H1 (cell line): ENCODE results near the gene ATG7. TPM values are rescaled to one million over a fixed set of nuclear protein-coding genes. Genes with fewer than 3 reads are reported as not detected.

Experiments used
- CTCF ChIA-PET: fragments of 300-600 bp; sonication (Branson Sonifier 250); formaldehyde crosslinking; loops from one replicate; lab custom pipeline; 2021; ENCODE audit not compliant: partially characterized antibody; lab: Charles Lee
- POLR2A ChIA-PET: fragments of 300-600 bp; sonication (Branson Sonifier 250); formaldehyde crosslinking; loops from one replicate; lab custom pipeline; 2021; ENCODE audit warnings: inconsistent platforms; ENCODE audit not compliant: partially characterized antibody; lab: Charles Lee
- DNase-seq, 2 experiments: peaks; one replicate each; pipeline versions ENCODE4 v3.0.0 to v3.0.0-alpha.2; 2010 to 2022; ENCODE audit warnings: low spot score in 2 of 2, low read depth in 1 of 2, mixed read lengths in 1 of 2
- FAIRE-seq: peaks from 2 replicates; lab custom pipeline; 2011; peaks lifted over from hg19 to GRCh38; lab: Jason Lieb, UNC
- H2AFZ ChIP-seq: 2 replicates; pipeline ENCODE4 v1.8.1; 2012; ENCODE audit warnings: low read length, inconsistent platforms
- H2AK5ac ChIP-seq: 2 replicates; pipeline ENCODE4 v1.6.1; 2013; ENCODE audit warnings: low read depth, low read length
- H2BK120ac ChIP-seq: replicated peaks from 2 replicates; pipeline ENCODE3; 2013; ENCODE audit warnings: low read depth, low read length, inconsistent platforms
- H2BK12ac ChIP-seq: 2 replicates; pipeline ENCODE4 v1.6.1; 2013; ENCODE audit warnings: low read depth, low read length
- H2BK15ac ChIP-seq: 2 replicates; pipeline ENCODE4 v1.6.1; 2013; ENCODE audit warnings: low read length
- H2BK20ac ChIP-seq: 2 replicates; pipeline ENCODE4 v1.6.1; 2013; ENCODE audit warnings: low read length
- H2BK5ac ChIP-seq: 2 replicates; pipeline ENCODE4 v1.6.1; 2013; ENCODE audit warnings: low read depth, low read length
- H3K14ac ChIP-seq: 2 replicates; pipeline ENCODE4 v1.6.1; 2013; ENCODE audit warnings: inconsistent platforms; ENCODE audit not compliant: insufficient read length
- H3K18ac ChIP-seq: 2 replicates; pipeline ENCODE4 v1.6.1; 2013; ENCODE audit warnings: low read length; ENCODE audit errors: extremely low read depth
- H3K23ac ChIP-seq: 2 replicates; pipeline ENCODE4 v1.6.1; 2013; ENCODE audit warnings: inconsistent platforms; ENCODE audit not compliant: insufficient read length
- H3K23me2 ChIP-seq: 2 replicates; pipeline ENCODE4 v1.6.1; 2013; ENCODE audit warnings: low read depth, low read length
- H3K27ac ChIP-seq: 2 replicates; pipeline ENCODE4 v1.6.1; 2011; ENCODE audit warnings: low read depth, low read length, inconsistent platforms
- H3K27me3 ChIP-seq, 4 experiments: replicated peaks in 1 of 4; 1 replicate in 1 of 4; 2 replicates in 3 of 4; pipeline versions ENCODE4 v1.6.1 to v1.8.1; 2011 to 2013; ENCODE audit warnings: low read length in 3 of 4, mild to moderate bottlenecking in 3 of 4, inconsistent platforms in 2 of 4, mixed read lengths in 2 of 4, moderate library complexity in 1 of 4; ENCODE audit not compliant: control insufficient read depth in 3 of 4, insufficient read depth in 3 of 4; ENCODE audit errors: extremely low read depth in 1 of 4
- H3K36me3 ChIP-seq, 4 experiments: 2 replicates each; pipeline versions ENCODE4 v1.6.1 to v1.8.1; 2011 to 2013; ENCODE audit warnings: mild to moderate bottlenecking in 4 of 4, low read length in 3 of 4, moderate library complexity in 2 of 4, control low read depth in 1 of 4, inconsistent platforms in 1 of 4; ENCODE audit not compliant: insufficient read depth in 4 of 4, control insufficient read depth in 2 of 4
- H3K4ac ChIP-seq: replicated peaks from 2 replicates; pipeline ENCODE3; 2013; ENCODE audit warnings: low read length, low read depth, mixed read lengths, inconsistent platforms; ENCODE audit not compliant: insufficient read length
- H3K4me1 ChIP-seq, 4 experiments: replicated peaks in 1 of 4; 1 replicate in 1 of 4; 2 replicates in 3 of 4; pipeline versions ENCODE4 v1.6.1 to v1.8.1; 2011 to 2013; ENCODE audit warnings: low read length in 3 of 4, inconsistent platforms in 2 of 4, mixed read lengths in 1 of 4; ENCODE audit not compliant: insufficient read depth in 4 of 4, control insufficient read depth in 3 of 4
- H3K4me2 ChIP-seq, 2 experiments: 2 replicates each; pipeline versions ENCODE4 v1.6.1 to v1.8.1; 2011 to 2013; ENCODE audit warnings: low read depth in 2 of 2, low read length in 2 of 2, control low read depth in 1 of 2, inconsistent platforms in 1 of 2, mild to moderate bottlenecking in 1 of 2; ENCODE audit not compliant: insufficient read depth in 1 of 2
- H3K4me3 ChIP-seq, 4 experiments: fragments of 200-600, 300-600 bp in 1 of 4; sonication (generic), shearing (Covaris generic), sonication (Bioruptor Twin) in 1 of 4; 2 replicates each; pipeline versions ENCODE4 v1.5.1 to v1.8.1; 2011 to 2016; ENCODE audit warnings: low read length in 4 of 4, low read depth in 3 of 4, control low read depth in 2 of 4, inconsistent platforms in 2 of 4, mild to moderate bottlenecking in 2 of 4, mixed read lengths in 1 of 4, moderate library complexity in 1 of 4; ENCODE audit not compliant: insufficient read depth in 2 of 4; ENCODE audit errors: extremely low read depth in 1 of 4
- H3K56ac ChIP-seq: replicated peaks from 2 replicates; pipeline ENCODE3; 2013; ENCODE audit warnings: low read depth, mild to moderate bottlenecking, mixed read lengths, low read length, inconsistent platforms; ENCODE audit not compliant: insufficient read length
- H3K79me1 ChIP-seq: 2 replicates; pipeline ENCODE4 v1.6.1; 2013; ENCODE audit warnings: low read depth, low read length, control low read depth
- H3K79me2 ChIP-seq, 2 experiments: 2 replicates each; pipeline versions ENCODE4 v1.6.1 to v1.8.1; 2012 to 2013; ENCODE audit warnings: low read length in 2 of 2, mild to moderate bottlenecking in 2 of 2, inconsistent platforms in 1 of 2; ENCODE audit not compliant: insufficient read depth in 2 of 2, control insufficient read depth in 1 of 2
- H3K9ac ChIP-seq, 4 experiments: replicated peaks in 1 of 4; 1 replicate in 1 of 4; 2 replicates in 3 of 4; pipeline versions ENCODE4 v1.6.1 to v1.8.1; 2011 to 2013; ENCODE audit warnings: low read depth in 3 of 4, low read length in 3 of 4, control low read depth in 2 of 4, mild to moderate bottlenecking in 2 of 4, moderate library complexity in 2 of 4, inconsistent platforms in 1 of 4; ENCODE audit errors: extremely low read depth in 1 of 4
- H3K9me3 ChIP-seq, 2 experiments: 2 replicates each; pipeline versions ENCODE4 v1.6.1 to v1.8.1; 2012 to 2013; ENCODE audit warnings: mild to moderate bottlenecking in 2 of 2, moderate library complexity in 2 of 2, control low read depth in 1 of 2, inconsistent platforms in 1 of 2, low read depth in 1 of 2, low read length in 1 of 2, mixed read lengths in 1 of 2; ENCODE audit not compliant: insufficient read depth in 2 of 2
- H4K20me1 ChIP-seq, 2 experiments: replicated peaks in 1 of 2; 2 replicates each; pipeline versions ENCODE3 to v1.8.1; 2011 to 2013; ENCODE audit warnings: inconsistent platforms in 2 of 2, low read length in 2 of 2, mild to moderate bottlenecking in 1 of 2; ENCODE audit not compliant: insufficient read depth in 2 of 2, control insufficient read depth in 1 of 2
- H4K5ac ChIP-seq: 2 replicates; pipeline ENCODE4 v1.6.1; 2013; ENCODE audit warnings: low read length, low read depth, mixed read lengths, inconsistent platforms; ENCODE audit not compliant: insufficient read length
- H4K8ac ChIP-seq: 2 replicates; pipeline ENCODE4 v1.8.0; 2013; ENCODE audit warnings: mild to moderate bottlenecking, moderate library complexity, low read length, inconsistent platforms; ENCODE audit not compliant: insufficient read depth; ENCODE audit errors: extremely low read depth
- H4K91ac ChIP-seq: replicated peaks from 2 replicates; pipeline ENCODE3; 2013; ENCODE audit warnings: low read length, mixed read lengths, inconsistent platforms; ENCODE audit not compliant: insufficient read length
- ATF2 ChIP-seq: IDR thresholded peaks from 2 replicates; pipeline ENCODE4 v1.6.1; 2012; ENCODE audit warnings: low read length, inconsistent platforms
- BCL11A ChIP-seq, 2 experiments: IDR thresholded peaks; one replicate each; pipeline ENCODE4 v1.6.1; 2011; ENCODE audit warnings: low read depth in 2 of 2, low read length in 2 of 2, mild to moderate bottlenecking in 2 of 2
- CREB1 ChIP-seq: IDR thresholded peaks from 2 replicates; pipeline ENCODE4 v1.6.1; 2012; ENCODE audit warnings: inconsistent platforms
- FOSL1 ChIP-seq: IDR thresholded peaks from 2 replicates; pipeline ENCODE4 v1.6.1; 2011; ENCODE audit warnings: mild to moderate bottlenecking, low read depth, low read length, moderate library complexity; ENCODE audit not compliant: insufficient read depth
- GTF2F1 ChIP-seq: IDR thresholded peaks from 2 replicates; pipeline ENCODE4 v1.6.1; 2012; ENCODE audit warnings: low read depth, low read length, improper control_type of control experiment, borderline replicate concordance
- KDM1A ChIP-seq: fragments of 200-600, 300-600 bp; sonication (generic); IDR thresholded peaks from 2 replicates; pipeline ENCODE4 v1.7.1; 2016; ENCODE audit warnings: mild to moderate bottlenecking, low read length, borderline replicate concordance
- RFX5 ChIP-seq: IDR thresholded peaks from 2 replicates; pipeline ENCODE4 v1.6.1; 2011; ENCODE audit warnings: low read depth, low read length, improper control_type of control experiment, borderline replicate concordance
- RNF2 ChIP-seq: fragments of 200-900, 300-1000 bp; sonication (generic); IDR thresholded peaks from 2 replicates; pipeline ENCODE4 v1.7.1; 2016; ENCODE audit warnings: borderline replicate concordance, low read depth, mild to moderate bottlenecking, antibody characterized with exemption, low read length; ENCODE audit not compliant: poor library complexity, severe bottlenecking; ENCODE audit errors: missing control alignments
- SP1 ChIP-seq: IDR thresholded peaks from 2 replicates; pipeline ENCODE4 v1.6.1; 2011; ENCODE audit warnings: low read depth, low read length
- WGBS, 2 experiments: shearing (Covaris generic) in 1 of 2; methylation state at CpG; one replicate each; pipeline versions ENCODE4 v1.1.6 to v1.1.7; 2013 to 2015; ENCODE audit warnings: low lambda C conversion rate in 2 of 2, mixed read lengths in 2 of 2, inconsistent platforms in 1 of 2, low coverage in 1 of 2, missing lambda C conversion rate in 1 of 2; ENCODE audit not compliant: insufficient replicate concordance in 2 of 2, insufficient coverage in 1 of 2, insufficient read length in 1 of 2; ENCODE audit errors: extremely low coverage in 1 of 2, missing lambda C conversion rate in 1 of 2; 5-methylcytosine and 5-hydroxymethylcytosine counted together
- polyA plus RNA-seq, 7 experiments: library from polyadenylated mRNA; depleted of rRNA in 3 of 7; stranded (reverse) in 5 of 7; unstranded in 2 of 7; fragments of >200 nt in 5 of 7; fragments of 200-250 nt in 2 of 7; gene quantifications; 1 replicate in 5 of 7; 2 replicates in 1 of 7; 4 replicates in 1 of 7; pipeline versions ENCODE4 v1.2.1 to v1.2.3, GENCODE V29; 2011 to 2013; ENCODE audit warnings: missing spikeins in 2 of 7, mixed read lengths in 2 of 7
- total RNA-seq: library from RNA; stranded (reverse); fragmentation: NEBNext Ultra II Directional; extraction: Animal tissue kit (Norgen Biotek cat#: 25700); gene quantifications from 2 replicates; pipeline ENCODE4 v1.2.1, GENCODE V29; 2021
- TF ChIP-seq, protein P1 (sequence below): IDR thresholded peaks from 2 replicates; pipeline ENCODE4 v1.6.1; 2012; ENCODE audit warnings: inconsistent platforms

Gene ATG7
- total and polyA plus RNA-seq, 2 of the 8 experiments (the other 6 are each of a cell fraction or from before 2014, with no cell fraction given): 15.0 to 19.1 TPM

GRCh38 chr3:11470031-11470853 lies 198.0 kb downstream of the ATG7 start:
- no peak overlapping the region for H2AFZ ChIP-seq
- H2BK15ac ChIP-seq: no peak overlapping the region
- no peak overlapping the region for H4K5ac ChIP-seq
- no peak overlapping the region for H2BK20ac ChIP-seq
- H2BK5ac ChIP-seq: no peak overlapping the region
- no peaks in the 10 kb centered on the region for H3K79me2 ChIP-seq
- peaks cover 0 to 3% (median 2%) of the 10 kb centered on the region in 4 experiments; a peak in 4 of 7 replicates for H3K4me1 ChIP-seq
- H3K18ac ChIP-seq: no peak overlapping the region
- no peak overlapping the region for H3K56ac ChIP-seq
- 76% methylated on average over 8 of the region's 9 CpGs; no CpG with 5 or more reads in 1 of the 2 experiments for WGBS, 2 experiments
- H3K27ac ChIP-seq: no peak overlapping the region
- H3K4me2 ChIP-seq: no peak overlapping the region
- H3K14ac ChIP-seq: no peak overlapping the region
- no peak overlapping the region for H4K91ac ChIP-seq
- no peak overlapping the region for H2AK5ac ChIP-seq
- no peak overlapping the region for H3K4me3 ChIP-seq
- no peak overlapping the region for H2BK120ac ChIP-seq
- FAIRE-seq: no peak
- CTCF ChIA-PET: interaction anchor here (0.9 to 1.1 kb wide), 3 partner anchors 12 to 69 kb away, joined by 3 to 4 read pairs (median 3); no protein-coding TSS in a partner anchor
- H3K4ac ChIP-seq: no peak overlapping the region
- no peak overlapping the region for H2BK12ac ChIP-seq
- no peaks in the 10 kb centered on the region for H3K79me1 ChIP-seq
- POLR2A ChIA-PET: interaction anchor here (0.9 kb wide), 1 partner anchor 43 kb away, joined by 3 read pairs; no protein-coding TSS in a partner anchor
- H3K23me2 ChIP-seq: no peaks in the 10 kb centered on the region
- H4K20me1 ChIP-seq: no peaks in the 10 kb centered on the region
- no peaks in the 10 kb centered on the region for H3K9me3 ChIP-seq
- no peak overlapping the region for H4K8ac ChIP-seq
- H3K36me3 ChIP-seq: no peaks in the 10 kb centered on the region
- H3K27me3 ChIP-seq: no peaks in the 10 kb centered on the region
- no peak overlapping the region for H3K23ac ChIP-seq
- no peak overlapping the region for H3K9ac ChIP-seq
- DNase-seq: no peak
- TF ChIP-seq ATF2 (no peak), RFX5 (no peak), KDM1A (no peak), FOSL1 (no peak), SP1 (no peak), RNF2 (no peak), CREB1 (no peak), BCL11A (IDR thresholded peaks at IDR 0.05; ENCODE audit: low read depth in 2 of 2, low read length in 2 of 2) (no peak), GTF2F1 (no peak)
- TF ChIP-seq, protein P1, sequence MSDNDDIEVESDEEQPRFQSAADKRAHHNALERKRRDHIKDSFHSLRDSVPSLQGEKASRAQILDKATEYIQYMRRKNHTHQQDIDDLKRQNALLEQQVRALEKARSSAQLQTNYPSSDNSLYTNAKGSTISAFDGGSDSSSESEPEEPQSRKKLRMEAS: no peak
